ENCODE data around the gene CYP4B1.
"Not testable (repeated sequence)": the region's sequence is repeated elsewhere in the genome, so short reads cannot be mapped to it uniquely, and the experiment has no call there.

CYP4B1 gene

GRCh38 chr1:46819335-46819734, 20.5 kb downstream of the CYP4B1 start:
- no peak for DNase-seq (ENCODE audit: low spot score)
- TF ChIP-seq, protein P1, sequence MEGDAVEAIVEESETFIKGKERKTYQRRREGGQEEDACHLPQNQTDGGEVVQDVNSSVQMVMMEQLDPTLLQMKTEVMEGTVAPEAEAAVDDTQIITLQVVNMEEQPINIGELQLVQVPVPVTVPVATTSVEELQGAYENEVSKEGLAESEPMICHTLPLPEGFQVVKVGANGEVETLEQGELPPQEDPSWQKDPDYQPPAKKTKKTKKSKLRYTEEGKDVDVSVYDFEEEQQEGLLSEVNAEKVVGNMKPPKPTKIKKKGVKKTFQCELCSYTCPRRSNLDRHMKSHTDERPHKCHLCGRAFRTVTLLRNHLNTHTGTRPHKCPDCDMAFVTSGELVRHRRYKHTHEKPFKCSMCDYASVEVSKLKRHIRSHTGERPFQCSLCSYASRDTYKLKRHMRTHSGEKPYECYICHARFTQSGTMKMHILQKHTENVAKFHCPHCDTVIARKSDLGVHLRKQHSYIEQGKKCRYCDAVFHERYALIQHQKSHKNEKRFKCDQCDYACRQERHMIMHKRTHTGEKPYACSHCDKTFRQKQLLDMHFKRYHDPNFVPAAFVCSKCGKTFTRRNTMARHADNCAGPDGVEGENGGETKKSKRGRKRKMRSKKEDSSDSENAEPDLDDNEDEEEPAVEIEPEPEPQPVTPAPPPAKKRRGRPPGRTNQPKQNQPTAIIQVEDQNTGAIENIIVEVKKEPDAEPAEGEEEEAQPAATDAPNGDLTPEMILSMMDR (IDR thresholded peaks at IDR 0.05; ENCODE audit: borderline replicate concordance, control extremely low read depth, extremely low read depth, insufficient read depth, missing control alignments) = no peak
- in situ Hi-C loops (cut with MboI; ENCODE audit: low sequenced_read_pairs, unreplicated experiment) = no loop called here

DNA sequence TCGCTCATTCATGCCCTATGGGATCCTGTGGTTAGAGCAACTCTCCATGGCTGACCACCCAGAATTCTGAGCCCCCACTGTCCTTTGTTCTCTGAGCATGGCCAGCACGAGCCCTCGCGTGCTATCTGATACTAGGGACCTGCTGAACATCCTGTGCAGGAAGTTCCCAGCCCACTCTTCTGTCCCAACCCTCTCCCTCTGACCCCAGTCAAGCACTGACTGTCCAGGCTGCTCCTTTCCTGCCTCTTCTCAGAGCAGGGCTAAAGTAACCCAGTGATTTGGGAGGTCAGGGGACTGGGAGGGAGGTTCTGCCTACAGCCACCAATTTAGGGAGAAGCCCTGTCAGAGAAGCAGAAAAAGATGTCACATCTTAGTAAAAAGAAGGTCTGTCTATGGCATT, 21.2 kb downstream of the CYP4B1 start:
- in situ Hi-C loops (cut with MboI; ENCODE audit: low sequenced_read_pairs, unreplicated experiment) = no loop called here
- DNase-seq (ENCODE audit: low spot score) = no peak
- TF ChIP-seq, protein P1 (IDR thresholded peaks at IDR 0.05; ENCODE audit: borderline replicate concordance, control extremely low read depth, extremely low read depth, insufficient read depth, missing control alignments) = no peak

GRCh38 chr1:46820560-46821060, 21.8 kb downstream of the CYP4B1 start:
- in situ Hi-C loops (cut with MboI; ENCODE audit: low sequenced_read_pairs, unreplicated experiment) = no loop called here
- no peak for DNase-seq (ENCODE audit: low spot score)
- TF ChIP-seq, protein P1 (IDR thresholded peaks at IDR 0.05; ENCODE audit: borderline replicate concordance, control extremely low read depth, extremely low read depth, insufficient read depth, missing control alignments) = no peak

DNA sequence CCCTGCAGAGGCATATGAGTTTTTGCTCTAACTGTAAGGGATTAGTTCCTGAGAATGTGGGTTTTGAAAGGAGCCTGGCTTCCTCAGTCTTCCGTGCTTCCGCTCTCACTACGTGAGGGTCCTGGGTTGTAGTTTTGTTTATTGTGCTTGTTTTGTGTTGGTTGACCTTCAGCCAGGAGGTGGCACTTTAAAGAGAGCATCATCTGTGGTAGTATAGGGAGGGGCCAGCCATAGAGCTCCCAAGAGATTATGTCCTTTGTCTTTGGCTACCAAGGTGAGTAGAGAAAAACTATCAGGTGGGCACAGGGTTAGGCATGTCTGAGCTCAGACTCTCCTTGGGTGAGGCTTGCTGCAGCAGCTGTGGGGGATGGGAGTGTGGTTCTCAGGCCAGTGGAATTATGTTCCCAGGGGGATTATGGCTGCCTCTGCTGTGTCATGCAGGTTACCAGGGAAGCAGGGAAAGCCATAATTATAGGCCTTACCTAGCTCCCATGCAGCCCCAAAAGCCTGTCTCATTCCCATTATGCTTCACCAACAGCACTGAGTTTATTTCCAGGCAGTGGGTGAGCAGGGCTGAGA, 23.5 kb downstream of the CYP4B1 start:
- in situ Hi-C loops (cut with MboI; ENCODE audit: low sequenced_read_pairs, unreplicated experiment) = no loop called here
- TF ChIP-seq, protein P1 (IDR thresholded peaks at IDR 0.05; ENCODE audit: borderline replicate concordance, control extremely low read depth, extremely low read depth, insufficient read depth, missing control alignments) = no peak
- DNase-seq (ENCODE audit: low spot score) = no peak

- TF ChIP-seq, protein P1 (IDR thresholded peaks at IDR 0.05; ENCODE audit: borderline replicate concordance, control extremely low read depth, extremely low read depth, insufficient read depth, missing control alignments) = no peak
- no peak for DNase-seq (ENCODE audit: low spot score)
- in situ Hi-C loops (cut with MboI; ENCODE audit: low sequenced_read_pairs, unreplicated experiment) = no loop called here
Observed at GRCh38 chr1:46823151-46823550, 24.3 kb downstream of the CYP4B1 start.

DNA sequence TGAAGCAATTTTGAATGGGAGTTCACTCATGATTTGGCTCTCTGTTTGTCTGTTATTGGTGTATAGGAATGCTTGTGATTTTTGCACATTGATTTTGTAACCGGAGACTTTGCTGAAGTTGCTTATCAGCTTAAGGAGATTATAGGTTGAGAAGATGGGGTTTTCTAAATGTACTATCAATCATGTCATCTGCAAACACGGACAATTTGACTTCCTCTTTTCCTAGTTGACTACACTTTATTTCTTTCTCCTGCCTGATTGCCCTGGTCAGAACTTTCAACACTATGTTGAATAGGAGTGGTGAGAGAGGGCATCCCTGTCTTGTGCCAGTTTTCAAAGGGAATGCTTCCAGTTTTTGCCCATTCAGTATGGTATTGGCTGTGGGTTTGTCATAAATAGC, 28.0 kb downstream of the CYP4B1 start:
- in situ Hi-C loops (cut with MboI; ENCODE audit: low sequenced_read_pairs, unreplicated experiment); DNase-seq (ENCODE audit: low spot score): not testable (repeated sequence)

GRCh38 chr1:46830665-46831322, 31.9 kb downstream of the CYP4B1 start:
- TF ChIP-seq, protein P1 (IDR thresholded peaks at IDR 0.05; ENCODE audit: borderline replicate concordance, control extremely low read depth, extremely low read depth, insufficient read depth, missing control alignments) = no peak
- in situ Hi-C loops (cut with MboI; ENCODE audit: low sequenced_read_pairs, unreplicated experiment) = no loop called here
- no peak for DNase-seq (ENCODE audit: low spot score)

- in situ Hi-C loops (cut with MboI; ENCODE audit: low sequenced_read_pairs, unreplicated experiment); DNase-seq (ENCODE audit: low spot score): not testable (repeated sequence)
Observed at GRCh38 chr1:46835469-46835868, 36.6 kb downstream of the CYP4B1 start.

DNA sequence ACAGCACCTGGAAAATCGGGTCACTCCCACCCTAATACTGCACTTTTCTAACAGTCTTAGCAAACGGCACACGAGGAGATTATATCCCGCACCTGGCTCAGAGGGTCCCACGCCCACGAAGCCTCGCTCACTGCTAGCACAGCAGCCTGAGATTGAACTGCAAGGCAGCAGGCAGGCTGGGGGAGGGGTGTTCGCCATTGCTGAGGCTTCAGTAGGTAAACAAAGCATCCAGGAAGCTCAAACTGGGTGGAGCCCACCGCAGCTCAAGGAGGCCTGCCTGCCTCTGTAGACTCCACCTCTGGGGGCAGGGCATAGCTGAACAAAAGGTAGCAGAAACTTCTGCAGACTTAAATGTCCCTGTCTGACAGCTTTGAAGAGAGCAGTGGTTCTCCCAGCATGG, 47.5 kb downstream of the CYP4B1 start:
- DNase-seq (ENCODE audit: low spot score); in situ Hi-C loops (cut with MboI; ENCODE audit: low sequenced_read_pairs, unreplicated experiment): not testable (repeated sequence)

GRCh38 chr1:46857660-46858065, 58.8 kb downstream of the CYP4B1 start:
- in situ Hi-C loops (cut with MboI; ENCODE audit: low sequenced_read_pairs, unreplicated experiment); DNase-seq (ENCODE audit: low spot score): not testable (repeated sequence)
